Ishikawa (cell line): ENCODE measurements around the gene SELENOF.

Source experiments
- EGR1 ChIP-seq: IDR thresholded peaks from 2 replicates; pipeline ENCODE4 v1.6.1; 2012
- EP300 ChIP-seq: IDR thresholded peaks from 2 replicates; pipeline ENCODE4 v1.6.1; 2012; ENCODE audit warnings: borderline replicate concordance
- MAX ChIP-seq: IDR thresholded peaks from 2 replicates; pipeline ENCODE4 v1.6.1; 2012
- REST ChIP-seq: IDR thresholded peaks from 2 replicates; pipeline ENCODE4 v1.6.1; 2012; ENCODE audit warnings: low read depth, mild to moderate bottlenecking
- YY1 ChIP-seq: IDR thresholded peaks from 2 replicates; pipeline ENCODE4 v1.6.1; 2012; ENCODE audit warnings: low read depth
- ZBTB7A ChIP-seq: IDR thresholded peaks from 2 replicates; pipeline ENCODE4 v1.6.1; 2012; ENCODE audit warnings: low read depth

- no peak for TF ChIP-seq YY1
- no peak for TF ChIP-seq EP300
- TF ChIP-seq ZBTB7A = no peak
- TF ChIP-seq EGR1 = no peak
- TF ChIP-seq REST = no peak
- no peak for TF ChIP-seq MAX
Measured at GRCh38 chr1:86926883-86927282, 13.0 kb upstream of the SELENOF start.
